ENCODE data around the gene CSK. TPM values are rescaled to one million over a fixed set of nuclear protein-coding genes. Genes with fewer than 3 reads are reported as not detected.
A peak's percentile ranks its signal among the peaks of the same experiment; 100 is the strongest.

The CSK gene
- total RNA-seq, 2 experiments from 2014 or later = 112 to 355 TPM

DNA sequence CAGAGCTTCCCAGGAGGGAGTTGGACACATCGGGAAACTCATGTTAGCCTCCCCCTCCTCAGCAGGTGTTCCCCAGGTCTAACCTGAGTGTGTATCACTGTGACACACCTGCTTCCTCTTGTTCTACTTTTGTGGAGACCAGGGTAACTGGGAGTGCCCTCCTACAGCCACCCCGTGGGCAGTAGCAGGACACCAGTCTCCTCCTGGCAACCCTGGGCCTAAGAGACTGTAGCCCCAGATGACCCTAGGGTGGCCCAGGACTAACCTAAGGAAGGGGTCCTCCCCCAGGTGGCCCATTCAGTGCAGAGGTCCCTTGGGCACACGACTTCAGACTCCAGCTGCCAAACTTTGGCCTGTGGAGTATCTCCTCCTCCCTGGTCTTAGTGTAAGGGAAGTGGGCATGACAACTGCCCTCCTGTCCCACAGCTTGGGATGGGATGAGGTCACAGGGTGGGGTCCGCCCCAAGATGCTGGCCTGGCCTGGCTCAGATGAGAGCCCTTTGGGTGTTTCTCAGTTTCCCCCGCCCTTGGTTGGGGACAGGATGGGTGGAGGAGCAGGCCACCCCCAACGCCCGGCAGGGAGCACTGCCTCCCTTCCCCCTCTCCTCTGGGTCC is 4.8 kb downstream of the CSK start:
- Histone ChIP-seq H4K20me1 (ENCODE audit: insufficient read depth, low read length) (peaks cover 12% of the 10 kb centered on the region; the same call in 1 of the 2 replicates), H3K4me2 (ENCODE audit: low read length) (peak overlapping the region; percentile 92), H3K9me3 (ENCODE audit: low read length) (no peaks in the 10 kb centered on the region), H3K4me3 (ENCODE audit: low read depth, low read length, poor library complexity, severe bottlenecking) (peak overlapping the region; percentile 97), H3K4me1 (ENCODE audit: insufficient read depth, low read length, poor library complexity, severe bottlenecking) (peaks cover 78% of the 10 kb centered on the region), H3K79me2 (ENCODE audit: insufficient read depth, low read depth, low read length) (peaks cover 87% of the 10 kb centered on the region), H3K36me3 (ENCODE audit: insufficient read depth, low read length) (peaks cover 73% of the 10 kb centered on the region), H2AFZ (ENCODE audit: low read length) (no peak overlapping the region), H3K9me2 (ENCODE audit: insufficient read depth, low read length) (no peaks in the 10 kb centered on the region), H3K27ac (ENCODE audit: low read depth, low read length, poor library complexity, severe bottlenecking) (peak overlapping the region; percentile 99)
- CTCF ChIA-PET (ENCODE audit: unreplicated experiment) = interaction anchor here (0.6 to 2.1 kb wide), 8 partner anchors 9 to 172 kb away, joined by 3 to 40 read pairs (median 6); no protein-coding TSS in a partner anchor
- BruUV-seq (replicated peaks) = no TSS peak
- intact Hi-C loops (cut with micrococcal nuclease; ENCODE audit: unreplicated experiment) = loop anchor here (1.0 to 5.0 kb wide), 3 partner anchors 9 to 666 kb away; partner anchors contain the start of gene SIN3A
- POLR2A ChIA-PET = interaction anchor here (0.8 to 11.8 kb wide), 4 partner anchors 10 to 35 kb away, joined by 4 to 221 read pairs (median 12); partner anchors contain the start of gene CSK
- DNase-seq (ENCODE audit: low spot score) = peak; percentile 57
- no peak for TF ChIP-seq EZH2phosphoT487 (IDR thresholded peaks at IDR 0.05; ENCODE audit: borderline replicate concordance, low read depth, low read length)
- TF ChIP-seq, protein P1, sequence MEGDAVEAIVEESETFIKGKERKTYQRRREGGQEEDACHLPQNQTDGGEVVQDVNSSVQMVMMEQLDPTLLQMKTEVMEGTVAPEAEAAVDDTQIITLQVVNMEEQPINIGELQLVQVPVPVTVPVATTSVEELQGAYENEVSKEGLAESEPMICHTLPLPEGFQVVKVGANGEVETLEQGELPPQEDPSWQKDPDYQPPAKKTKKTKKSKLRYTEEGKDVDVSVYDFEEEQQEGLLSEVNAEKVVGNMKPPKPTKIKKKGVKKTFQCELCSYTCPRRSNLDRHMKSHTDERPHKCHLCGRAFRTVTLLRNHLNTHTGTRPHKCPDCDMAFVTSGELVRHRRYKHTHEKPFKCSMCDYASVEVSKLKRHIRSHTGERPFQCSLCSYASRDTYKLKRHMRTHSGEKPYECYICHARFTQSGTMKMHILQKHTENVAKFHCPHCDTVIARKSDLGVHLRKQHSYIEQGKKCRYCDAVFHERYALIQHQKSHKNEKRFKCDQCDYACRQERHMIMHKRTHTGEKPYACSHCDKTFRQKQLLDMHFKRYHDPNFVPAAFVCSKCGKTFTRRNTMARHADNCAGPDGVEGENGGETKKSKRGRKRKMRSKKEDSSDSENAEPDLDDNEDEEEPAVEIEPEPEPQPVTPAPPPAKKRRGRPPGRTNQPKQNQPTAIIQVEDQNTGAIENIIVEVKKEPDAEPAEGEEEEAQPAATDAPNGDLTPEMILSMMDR (conservative IDR thresholded peaks at IDR 0.05; ENCODE audit: low read length) = no peak

DNA sequence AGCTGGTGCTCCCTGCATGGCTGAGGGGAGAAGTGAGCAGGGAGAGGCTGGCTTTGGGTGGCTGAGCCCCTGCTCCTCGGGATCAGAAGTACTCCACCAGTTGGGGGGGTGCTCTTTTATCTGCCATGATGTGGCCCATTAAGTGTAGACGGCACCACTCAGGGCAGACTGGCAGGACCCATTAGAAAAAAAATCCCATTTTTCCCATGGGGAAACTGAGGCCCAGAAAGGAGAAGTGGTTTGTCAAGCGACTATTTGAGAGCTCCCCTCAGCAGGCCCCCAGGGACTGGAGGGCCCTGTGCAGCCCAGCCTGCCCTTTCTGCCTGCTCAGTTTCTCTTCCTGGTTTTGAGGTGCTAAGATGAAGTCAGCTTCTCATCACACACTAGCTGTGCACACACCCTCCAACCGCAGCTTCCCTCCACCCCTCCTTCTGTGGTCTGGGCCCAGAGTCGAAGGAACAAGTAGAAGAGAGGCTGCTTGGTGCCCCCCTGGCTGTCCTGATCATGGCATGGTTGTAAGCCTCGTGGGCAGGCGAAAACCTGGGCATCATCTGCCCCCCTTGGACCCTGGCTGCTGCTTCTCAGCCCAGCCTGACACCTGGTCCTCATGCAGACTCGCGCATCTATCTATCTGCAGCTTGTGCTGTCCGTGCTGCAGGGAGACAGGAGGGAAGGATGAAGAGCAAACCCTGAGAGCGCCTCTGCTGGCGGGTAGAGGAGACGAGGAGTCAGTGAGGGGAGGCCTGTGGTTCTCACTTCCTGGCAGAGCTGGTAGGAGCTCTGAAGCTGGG is 5.6 kb downstream of the CSK start:
- BruUV-seq (replicated peaks) = no TSS peak
- Histone ChIP-seq H3K27ac (ENCODE audit: low read depth, low read length, poor library complexity, severe bottlenecking) (peak overlapping the region; percentile 99), H3K4me1 (ENCODE audit: insufficient read depth, low read length, poor library complexity, severe bottlenecking) (peaks cover 86% of the 10 kb centered on the region), H3K4me3 (ENCODE audit: low read depth, low read length, poor library complexity, severe bottlenecking) (peak overlapping the region; percentile 97), H2AFZ (ENCODE audit: low read length) (no peak overlapping the region), H3K79me2 (ENCODE audit: insufficient read depth, low read depth, low read length) (peaks cover 94% of the 10 kb centered on the region), H3K36me3 (ENCODE audit: insufficient read depth, low read length) (peaks cover 80% of the 10 kb centered on the region), H3K9me2 (ENCODE audit: insufficient read depth, low read length) (no peaks in the 10 kb centered on the region), H4K20me1 (ENCODE audit: insufficient read depth, low read length) (peaks cover 19% of the 10 kb centered on the region; the same call in 1 of the 2 replicates), H3K9me3 (ENCODE audit: low read length) (no peaks in the 10 kb centered on the region), H3K4me2 (ENCODE audit: low read length) (peak overlapping the region; percentile 92)
- intact Hi-C loops (cut with micrococcal nuclease; ENCODE audit: unreplicated experiment) = loop anchor here (1.0 to 5.0 kb wide), 3 partner anchors 10 to 665 kb away; partner anchors contain the start of gene SIN3A
- DNase-seq (ENCODE audit: low spot score) = peak; percentile 97
- TF ChIP-seq, protein P1 (conservative IDR thresholded peaks at IDR 0.05; ENCODE audit: low read length) = peak; percentile 91
- no peak for TF ChIP-seq EZH2phosphoT487 (IDR thresholded peaks at IDR 0.05; ENCODE audit: borderline replicate concordance, low read depth, low read length)
- ChIA-PET POLR2A (interaction anchor here (0.8 to 11.8 kb wide), 6 partner anchors 9 to 83 kb away, joined by 3 to 221 read pairs (median 6); partner anchors contain the start of gene CSK), CTCF (ENCODE audit: unreplicated experiment) (interaction anchor here (0.5 to 2.1 kb wide), 10 partner anchors 9 to 416 kb away, joined by 3 to 40 read pairs (median 5); no protein-coding TSS in a partner anchor)

All from OCI-LY7 (cell line).